Body of pancreas (tissue), 4 donors: ENCODE data around the gene BMP7.
"Not testable (repeated sequence)": the region's sequence is repeated elsewhere in the genome, so short reads cannot be mapped to it uniquely, and the experiment has no call there.

Source experiments
- POLR2A ChIP-seq, 3 donors: fragments of 450-650 bp; IDR thresholded peaks; one replicate each; pipeline ENCODE4 v1.6.1; 2016; ENCODE audit warnings: antibody characterized with exemption in 3 of 3, mild to moderate bottlenecking in 2 of 3
- TF ChIP-seq, protein P1 (sequence below), 7 experiments: fragments of 450-650 bp in 4 of 7; fragments of 200-600 bp in 3 of 7; sonication (generic) in 3 of 7; IDR thresholded peaks; one replicate each; pipeline ENCODE4 v1.5.1; 2016 to 2019; ENCODE audit warnings: antibody characterized with exemption in 7 of 7

DNA sequence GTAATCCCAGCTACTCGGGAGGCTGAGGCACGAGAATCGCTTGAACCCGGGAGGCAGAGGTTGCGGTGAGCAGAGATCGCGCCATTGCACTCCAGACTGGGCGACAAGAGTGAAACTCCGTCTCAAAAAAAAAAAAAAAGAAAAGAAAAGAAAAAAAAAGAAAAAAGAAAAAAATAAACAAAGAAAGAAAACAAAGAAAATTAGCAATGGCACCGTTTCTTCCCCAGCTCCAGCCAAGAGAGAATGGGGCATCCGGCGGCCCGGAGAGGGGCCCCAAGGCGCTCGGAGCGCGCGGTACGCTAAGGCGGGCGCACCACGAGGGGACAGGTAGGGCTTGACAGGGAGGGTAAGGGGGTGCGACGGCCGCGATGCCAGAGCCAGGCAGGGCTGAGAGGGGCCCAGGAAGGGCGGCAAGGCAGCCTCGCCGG is 1.5 kb downstream of the BMP7 start:
- not testable (repeated sequence) for TF ChIP-seq POLR2A (IDR thresholded peaks at IDR 0.05)
- TF ChIP-seq, protein P1, sequence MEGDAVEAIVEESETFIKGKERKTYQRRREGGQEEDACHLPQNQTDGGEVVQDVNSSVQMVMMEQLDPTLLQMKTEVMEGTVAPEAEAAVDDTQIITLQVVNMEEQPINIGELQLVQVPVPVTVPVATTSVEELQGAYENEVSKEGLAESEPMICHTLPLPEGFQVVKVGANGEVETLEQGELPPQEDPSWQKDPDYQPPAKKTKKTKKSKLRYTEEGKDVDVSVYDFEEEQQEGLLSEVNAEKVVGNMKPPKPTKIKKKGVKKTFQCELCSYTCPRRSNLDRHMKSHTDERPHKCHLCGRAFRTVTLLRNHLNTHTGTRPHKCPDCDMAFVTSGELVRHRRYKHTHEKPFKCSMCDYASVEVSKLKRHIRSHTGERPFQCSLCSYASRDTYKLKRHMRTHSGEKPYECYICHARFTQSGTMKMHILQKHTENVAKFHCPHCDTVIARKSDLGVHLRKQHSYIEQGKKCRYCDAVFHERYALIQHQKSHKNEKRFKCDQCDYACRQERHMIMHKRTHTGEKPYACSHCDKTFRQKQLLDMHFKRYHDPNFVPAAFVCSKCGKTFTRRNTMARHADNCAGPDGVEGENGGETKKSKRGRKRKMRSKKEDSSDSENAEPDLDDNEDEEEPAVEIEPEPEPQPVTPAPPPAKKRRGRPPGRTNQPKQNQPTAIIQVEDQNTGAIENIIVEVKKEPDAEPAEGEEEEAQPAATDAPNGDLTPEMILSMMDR (IDR thresholded peaks at IDR 0.05): not testable (repeated sequence)
